ENCODE results near the gene SOSTDC1. TPM values are rescaled to one million over a fixed set of nuclear protein-coding genes. Genes with fewer than 3 reads are reported as not detected.

Gene SOSTDC1
- polyA plus RNA-seq, 1 of the 3 experiments (the other 2 are of a cell fraction), result 0.13 TPM

GRCh38 chr7:16438988-16439387 lies 26.6 kb downstream of the SOSTDC1 start:
- POLR2A ChIA-PET, result no interaction called here
- H3K27ac ChIP-seq (ENCODE audit: low read depth in 2 of 2, low read length in 1 of 2), result no peak overlapping the region

GRCh38 chr7:16436306-16436705 lies 29.2 kb downstream of the SOSTDC1 start:
- Histone ChIP-seq H4K20me1 (ENCODE audit: insufficient read depth) (no peaks in the 10 kb centered on the region), H3K4me3 (ENCODE audit: low read depth in 2 of 2, low read length in 1 of 2) (no peak overlapping the region), H3K27me3 (ENCODE audit: insufficient read depth) (no peaks in the 10 kb centered on the region), H3K9ac (no peak overlapping the region), H3K9me2 (no peaks in the 10 kb centered on the region), H2AFZ (ENCODE audit: low read depth) (no peak overlapping the region), H3F3A (replicated peaks; ENCODE audit: insufficient read depth) (no peaks in the 10 kb centered on the region), H3K36me3 (replicated peaks in 1 of 2; ENCODE audit: control insufficient read depth in 1 of 2, insufficient read depth in 2 of 2, low read length in 1 of 2) (no peaks in the 10 kb centered on the region), H3K9me3 (no peaks in the 10 kb centered on the region), H3K4me1 (ENCODE audit: control insufficient read depth in 1 of 2, insufficient read depth in 2 of 2, low read depth in 1 of 2, low read length in 1 of 2) (no peaks in the 10 kb centered on the region), H3K4me2 (no peak overlapping the region), H3K79me2 (ENCODE audit: insufficient read depth) (no peaks in the 10 kb centered on the region), H3K27ac (ENCODE audit: low read depth in 2 of 2, low read length in 1 of 2) (no peak overlapping the region)
- ChIA-PET CTCF (interaction anchor here (1.0 to 6.8 kb wide), 8 partner anchors 10 to 482 kb away, joined by 3 to 56 read pairs (median 5); partner anchors contain the start of gene CRPPA), POLR2A (no interaction called here)
- TF ChIP-seq, protein P1, sequence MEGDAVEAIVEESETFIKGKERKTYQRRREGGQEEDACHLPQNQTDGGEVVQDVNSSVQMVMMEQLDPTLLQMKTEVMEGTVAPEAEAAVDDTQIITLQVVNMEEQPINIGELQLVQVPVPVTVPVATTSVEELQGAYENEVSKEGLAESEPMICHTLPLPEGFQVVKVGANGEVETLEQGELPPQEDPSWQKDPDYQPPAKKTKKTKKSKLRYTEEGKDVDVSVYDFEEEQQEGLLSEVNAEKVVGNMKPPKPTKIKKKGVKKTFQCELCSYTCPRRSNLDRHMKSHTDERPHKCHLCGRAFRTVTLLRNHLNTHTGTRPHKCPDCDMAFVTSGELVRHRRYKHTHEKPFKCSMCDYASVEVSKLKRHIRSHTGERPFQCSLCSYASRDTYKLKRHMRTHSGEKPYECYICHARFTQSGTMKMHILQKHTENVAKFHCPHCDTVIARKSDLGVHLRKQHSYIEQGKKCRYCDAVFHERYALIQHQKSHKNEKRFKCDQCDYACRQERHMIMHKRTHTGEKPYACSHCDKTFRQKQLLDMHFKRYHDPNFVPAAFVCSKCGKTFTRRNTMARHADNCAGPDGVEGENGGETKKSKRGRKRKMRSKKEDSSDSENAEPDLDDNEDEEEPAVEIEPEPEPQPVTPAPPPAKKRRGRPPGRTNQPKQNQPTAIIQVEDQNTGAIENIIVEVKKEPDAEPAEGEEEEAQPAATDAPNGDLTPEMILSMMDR (IDR thresholded peaks at IDR 0.05), result no peak
- no peak for TF ChIP-seq EP300 (IDR thresholded peaks at IDR 0.05; ENCODE audit: borderline replicate concordance in 1 of 2, low read depth in 1 of 2, low read length in 1 of 2)
- TF ChIP-seq MXI1 (IDR thresholded peaks at IDR 0.05; ENCODE audit: low read depth, low read length), result no peak
- TF ChIP-seq RCOR1 (IDR thresholded peaks at IDR 0.05; ENCODE audit: low read length), result no peak
- TF ChIP-seq, protein P2, sequence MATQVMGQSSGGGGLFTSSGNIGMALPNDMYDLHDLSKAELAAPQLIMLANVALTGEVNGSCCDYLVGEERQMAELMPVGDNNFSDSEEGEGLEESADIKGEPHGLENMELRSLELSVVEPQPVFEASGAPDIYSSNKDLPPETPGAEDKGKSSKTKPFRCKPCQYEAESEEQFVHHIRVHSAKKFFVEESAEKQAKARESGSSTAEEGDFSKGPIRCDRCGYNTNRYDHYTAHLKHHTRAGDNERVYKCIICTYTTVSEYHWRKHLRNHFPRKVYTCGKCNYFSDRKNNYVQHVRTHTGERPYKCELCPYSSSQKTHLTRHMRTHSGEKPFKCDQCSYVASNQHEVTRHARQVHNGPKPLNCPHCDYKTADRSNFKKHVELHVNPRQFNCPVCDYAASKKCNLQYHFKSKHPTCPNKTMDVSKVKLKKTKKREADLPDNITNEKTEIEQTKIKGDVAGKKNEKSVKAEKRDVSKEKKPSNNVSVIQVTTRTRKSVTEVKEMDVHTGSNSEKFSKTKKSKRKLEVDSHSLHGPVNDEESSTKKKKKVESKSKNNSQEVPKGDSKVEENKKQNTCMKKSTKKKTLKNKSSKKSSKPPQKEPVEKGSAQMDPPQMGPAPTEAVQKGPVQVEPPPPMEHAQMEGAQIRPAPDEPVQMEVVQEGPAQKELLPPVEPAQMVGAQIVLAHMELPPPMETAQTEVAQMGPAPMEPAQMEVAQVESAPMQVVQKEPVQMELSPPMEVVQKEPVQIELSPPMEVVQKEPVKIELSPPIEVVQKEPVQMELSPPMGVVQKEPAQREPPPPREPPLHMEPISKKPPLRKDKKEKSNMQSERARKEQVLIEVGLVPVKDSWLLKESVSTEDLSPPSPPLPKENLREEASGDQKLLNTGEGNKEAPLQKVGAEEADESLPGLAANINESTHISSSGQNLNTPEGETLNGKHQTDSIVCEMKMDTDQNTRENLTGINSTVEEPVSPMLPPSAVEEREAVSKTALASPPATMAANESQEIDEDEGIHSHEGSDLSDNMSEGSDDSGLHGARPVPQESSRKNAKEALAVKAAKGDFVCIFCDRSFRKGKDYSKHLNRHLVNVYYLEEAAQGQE (IDR thresholded peaks at IDR 0.05; ENCODE audit: low read depth, low read length), result no peak
- 11% methylated on average over 2 of the region's 2 CpGs for WGBS (ENCODE audit: low lambda C conversion rate)
- DNase-seq, result no peak

More at GRCh38 chr7:16438988-16439387, 26.6 kb downstream of the SOSTDC1 start:
- no peaks in the 10 kb centered on the region; the same call in 1 of the 2 replicates for H3K27me3 ChIP-seq (ENCODE audit: insufficient read depth)
- TF ChIP-seq RAD21 (IDR thresholded peaks at IDR 0.05; ENCODE audit: low read length), result no peak
- no peak for TF ChIP-seq NRF1 (IDR thresholded peaks at IDR 0.05; ENCODE audit: low read depth, low read length)
- no peak for TF ChIP-seq TEAD4 (IDR thresholded peaks at IDR 0.05; ENCODE audit: borderline replicate concordance, insufficient read depth)
- no peak for TF ChIP-seq GABPA (IDR thresholded peaks at IDR 0.05; ENCODE audit: low read depth)
- no peak for TF ChIP-seq FOXM1 (IDR thresholded peaks at IDR 0.05; ENCODE audit: low read depth)
- no peak for TF ChIP-seq JUND (IDR thresholded peaks at IDR 0.05)
- no peak for TF ChIP-seq CHD2 (IDR thresholded peaks at IDR 0.05; ENCODE audit: low read length, partially characterized antibody)
- H4K20me1 ChIP-seq (ENCODE audit: insufficient read depth), result no peaks in the 10 kb centered on the region
- H3K4me1 ChIP-seq (ENCODE audit: control insufficient read depth in 1 of 2, insufficient read depth in 2 of 2, low read depth in 1 of 2, low read length in 1 of 2), result no peaks in the 10 kb centered on the region
- CTCF ChIA-PET, result no interaction called here
- no peaks in the 10 kb centered on the region for H3K79me2 ChIP-seq (ENCODE audit: insufficient read depth)
- no peaks in the 10 kb centered on the region for H3K9me2 ChIP-seq
- no peak for DNase-seq
- H2AFZ ChIP-seq (ENCODE audit: low read depth), result no peak overlapping the region
- no peaks in the 10 kb centered on the region for H3F3A ChIP-seq (replicated peaks; ENCODE audit: insufficient read depth)
- H3K9ac ChIP-seq, result no peak overlapping the region
- H3K9me3 ChIP-seq, result no peaks in the 10 kb centered on the region
- no peak overlapping the region for H3K4me3 ChIP-seq (ENCODE audit: low read depth in 2 of 2, low read length in 1 of 2)
- no peak overlapping the region for H3K4me2 ChIP-seq
- H3K36me3 ChIP-seq (replicated peaks in 1 of 2; ENCODE audit: control insufficient read depth in 1 of 2, insufficient read depth in 2 of 2, low read length in 1 of 2), result no peaks in the 10 kb centered on the region

All from SK-N-SH (cell line).